HCT116 (cell line): Measurements from ENCODE around the gene PITRM1. TPM values are rescaled to one million over a fixed set of nuclear protein-coding genes. Genes with fewer than 3 reads are reported as not detected.

Experiments used
- ATAC-seq: fragments of 200-7000 bp; cut with Tn5 transposase; 2 replicates; pipeline ENCODE4 v1.9.1; 2020; ENCODE audit warnings: mild to moderate bottlenecking, moderate library complexity
- BruUV-seq: library from RNA; stranded (reverse); fragments of 400-500 nt; replicated peaks from 2 replicates; lab custom pipeline; 2021; lab: Mats Ljungman, UMichigan
- CTCF ChIA-PET: fragments of 300-600 bp; sonication (Branson Sonifier 250); formaldehyde crosslinking; loops from one replicate; lab custom pipeline; 2021; ENCODE audit warnings: antibody characterized with exemption; lab: Charles Lee
- POLR2A ChIA-PET: fragments of 300-600, 350-600 bp; sonication (Branson Sonifier 250); formaldehyde crosslinking; loops from one replicate; lab custom pipeline; 2021; ENCODE audit warnings: antibody characterized with exemption; lab: Charles Lee
- RAD21 ChIA-PET, 2 experiments: fragments of 300-600 bp; sonication (Branson Sonifier 250); formaldehyde crosslinking; loops; one replicate each; lab custom pipeline; 2023; ENCODE audit warnings: low total read pairs in 2 of 2; ENCODE audit not compliant: uncharacterized antibody in 2 of 2, unreplicated experiment in 2 of 2, low non-redundant PET in 1 of 2; lab: Charles Lee
- DNase-seq: peaks from one replicate; pipeline ENCODE4 v3.0.0-alpha.2; 2010; ENCODE audit warnings: low read depth, low spot score
- H2AFZ ChIP-seq: fragments of 200-600 bp; shearing (Covaris generic), sonication (generic); 2 replicates; pipeline ENCODE4 v1.6.1; 2017; ENCODE audit warnings: low read depth, mixed run types, mixed read lengths, antibody characterized with exemption, low read length; ENCODE audit not compliant: poor library complexity, severe bottlenecking
- H3K27ac ChIP-seq: 2 replicates; pipeline ENCODE4 v1.5.1; 2012; ENCODE audit warnings: low read depth, low read length
- H3K27me3 ChIP-seq: fragments of 200-600 bp; sonication (generic); 2 replicates; pipeline ENCODE4 v1.6.1; 2016; ENCODE audit warnings: mixed run types, low read length, mixed read lengths; ENCODE audit not compliant: insufficient read depth
- H3K36me3 ChIP-seq, 2 experiments: fragments of 200-500 bp in 1 of 2; fragments of 200-600 bp in 1 of 2; sonication (Bioruptor generic) in 1 of 2; sonication (generic) in 1 of 2; 2 replicates each; pipeline versions ENCODE4 v1.5.1 to v1.6.1; 2014 to 2016; ENCODE audit warnings: low read length in 2 of 2, inconsistent platforms in 1 of 2, mixed read lengths in 1 of 2, mixed run types in 1 of 2; ENCODE audit not compliant: insufficient read depth in 2 of 2, control insufficient read depth in 1 of 2
- H3K4me1 ChIP-seq, 2 experiments: fragments of 200-600 bp in 1 of 2; sonication (generic) in 1 of 2; 2 replicates each; pipeline versions ENCODE4 v1.5.1 to v1.6.1; 2012 to 2017; ENCODE audit warnings: low read length in 2 of 2, inconsistent platforms in 1 of 2, mild to moderate bottlenecking in 1 of 2, mixed read lengths in 1 of 2, mixed run types in 1 of 2, moderate library complexity in 1 of 2; ENCODE audit not compliant: insufficient read depth in 2 of 2, control insufficient read depth in 1 of 2
- H3K4me2 ChIP-seq: fragments of 200-600 bp; sonication (generic); 2 replicates; pipeline ENCODE4 v1.6.1; 2017; ENCODE audit warnings: mixed run types, low read length, mixed read lengths
- H3K4me3 ChIP-seq, 2 experiments: fragments of 200-600 bp in 1 of 2; sonication (generic) in 1 of 2; replicated peaks in 1 of 2; 2 replicates each; pipeline ENCODE4 v1.5.1; 2011 to 2016; ENCODE audit warnings: low read length in 2 of 2, control low read depth in 1 of 2, low read depth in 1 of 2, mild to moderate bottlenecking in 1 of 2, mixed read lengths in 1 of 2, mixed run types in 1 of 2
- H3K79me2 ChIP-seq: fragments of 200-600 bp; sonication (generic); 2 replicates; pipeline ENCODE4 v1.6.1; 2017; ENCODE audit warnings: mild to moderate bottlenecking, mixed run types, low read length, moderate library complexity, mixed read lengths; ENCODE audit not compliant: insufficient read depth
- H3K9ac ChIP-seq: fragments of 200-600 bp; sonication (generic); 2 replicates; pipeline ENCODE4 v1.6.1; 2016; ENCODE audit warnings: low read length, mixed read lengths
- H3K9me2 ChIP-seq: fragments of 200-600 bp; sonication (generic), shearing (Covaris generic); 2 replicates; pipeline ENCODE4 v1.6.1; 2017; ENCODE audit warnings: mixed run types, mild to moderate bottlenecking, moderate library complexity; ENCODE audit not compliant: insufficient read depth
- H3K9me3 ChIP-seq, 2 experiments: fragments of 200-500 bp in 1 of 2; fragments of 200-600 bp in 1 of 2; sonication (Bioruptor generic) in 1 of 2; sonication (generic) in 1 of 2; 2 replicates each; pipeline ENCODE4 v1.6.1; 2014 to 2017; ENCODE audit warnings: low read length in 2 of 2, mixed read lengths in 2 of 2, inconsistent platforms in 1 of 2, low read depth in 1 of 2, mild to moderate bottlenecking in 1 of 2, mixed run types in 1 of 2, moderate library complexity in 1 of 2; ENCODE audit not compliant: control insufficient read depth in 1 of 2, insufficient read depth in 1 of 2
- H4K20me1 ChIP-seq: fragments of 200-600 bp; sonication (generic), shearing (Covaris generic); 2 replicates; pipeline ENCODE4 v1.6.1; 2017; ENCODE audit warnings: mixed run types, mild to moderate bottlenecking, moderate library complexity; ENCODE audit not compliant: insufficient read depth
- ATF3 ChIP-seq: IDR thresholded peaks from 2 replicates; pipeline ENCODE4 v1.6.1; 2012
- CTCF ChIP-seq, 3 experiments: fragments of 200-600 bp in 1 of 3; sonication (generic) in 1 of 3; IDR thresholded peaks in 2 of 3; conservative IDR thresholded peaks in 1 of 3; 2 replicates each; pipeline ENCODE4 v1.5.1; 2012 to 2017; ENCODE audit warnings: low read depth in 2 of 3, low read length in 2 of 3, antibody characterized with exemption in 1 of 3, borderline replicate concordance in 1 of 3, control low read depth in 1 of 3, mild to moderate bottlenecking in 1 of 3, mixed read lengths in 1 of 3, mixed run types in 1 of 3, moderate library complexity in 1 of 3; ENCODE audit not compliant: insufficient read depth in 1 of 3
- JUND ChIP-seq: IDR thresholded peaks from 2 replicates; pipeline ENCODE4 v1.6.1; 2012
- POLR2A ChIP-seq: IDR thresholded peaks from 2 replicates; pipeline ENCODE4 v1.7.0; 2011; ENCODE audit warnings: borderline replicate concordance; ENCODE audit not compliant: insufficient read depth, insufficient read length; ENCODE audit errors: extremely low read depth
- intact Hi-C: fragments of 100-400 bp; cut with micrococcal nuclease; formaldehyde crosslinking; loops from 2 replicates; pipeline ENCODE4 v1.10.0; 2022
- total RNA-seq: library from RNA; stranded (reverse); gene quantifications from one replicate; pipeline ENCODE4 v1.2.1, GENCODE V29; 2021; ENCODE audit not compliant: unreplicated experiment

PITRM1 gene
- total RNA-seq, 1 experiment from 2014 or later: 59.5 TPM

GRCh38 chr10:3162533-3162932, 10.0 kb downstream of the PITRM1 start:
- RAD21 ChIA-PET: no interaction called here
- Histone ChIP-seq H3K9ac (no peak overlapping the region), H3K4me2 (no peak overlapping the region), H3K4me1 (no peaks in the 10 kb centered on the region), H3K9me3 (no peaks in the 10 kb centered on the region), H2AFZ (no peak overlapping the region), H3K9me2 (no peaks in the 10 kb centered on the region), H3K79me2 (no peaks in the 10 kb centered on the region), H3K4me3 (no peak overlapping the region), H3K27me3 (no peaks in the 10 kb centered on the region), H3K36me3 (peaks cover 46 to 57% of the 10 kb centered on the region in 2 experiments), H4K20me1 (no peaks in the 10 kb centered on the region), H3K27ac (no peak overlapping the region)
- intact Hi-C loops: no loop called here
- TF ChIP-seq CTCF (IDR thresholded peaks at IDR 0.05 in 2 of 3, conservative IDR thresholded peaks at IDR 0.05 in 1 of 3; ENCODE audit: borderline replicate concordance in 1 of 3, insufficient read depth in 1 of 3, low read depth in 2 of 3, low read length in 2 of 3) (peak in 2 of 3 experiments; percentile 39 to 50; a peak in 4 of 6 replicates), ATF3 (no peak)
- ATAC-seq: peak; percentile 89
- DNase-seq: no peak
- POLR2A ChIA-PET: interaction anchor here (1.1 kb wide), 1 partner anchor 10 kb away, joined by 4 read pairs; the partner anchor contains the start of gene PITRM1
- no TSS peak for BruUV-seq
- CTCF ChIA-PET: no interaction called here

- Histone ChIP-seq H3K27ac (no peak overlapping the region), H3K4me2 (no peak overlapping the region), H4K20me1 (no peaks in the 10 kb centered on the region), H3K4me3 (no peak overlapping the region), H2AFZ (no peak overlapping the region), H3K27me3 (no peaks in the 10 kb centered on the region), H3K9me2 (no peaks in the 10 kb centered on the region), H3K9ac (no peak overlapping the region), H3K36me3 (peaks cover 54% of the 10 kb centered on the region in 2 experiments), H3K9me3 (no peaks in the 10 kb centered on the region), H3K4me1 (no peaks in the 10 kb centered on the region), H3K79me2 (no peaks in the 10 kb centered on the region)
- no TSS peak for BruUV-seq
- no peak for TF ChIP-seq JUND
- no peak for TF ChIP-seq POLR2A
- ChIA-PET POLR2A (no interaction called here), RAD21 (no interaction called here), CTCF (no interaction called here)
- ATAC-seq (no peak), DNase-seq (no peak)
- intact Hi-C loops: no loop called here
Measured at GRCh38 chr10:3159152-3159551, 13.4 kb downstream of the PITRM1 start.
